DMS79 (cell line): ENCODE measurements around the gene PCSK7.
"Not testable (repeated sequence)": the region's sequence is repeated elsewhere in the genome, so short reads cannot be mapped to it uniquely, and the experiment has no call there.

ENCODE experiments used
- DNase-seq: peaks from one replicate; lab custom pipeline; 2025; lab: John Stamatoyannopoulos, UW

The PCSK7 gene

DNA sequence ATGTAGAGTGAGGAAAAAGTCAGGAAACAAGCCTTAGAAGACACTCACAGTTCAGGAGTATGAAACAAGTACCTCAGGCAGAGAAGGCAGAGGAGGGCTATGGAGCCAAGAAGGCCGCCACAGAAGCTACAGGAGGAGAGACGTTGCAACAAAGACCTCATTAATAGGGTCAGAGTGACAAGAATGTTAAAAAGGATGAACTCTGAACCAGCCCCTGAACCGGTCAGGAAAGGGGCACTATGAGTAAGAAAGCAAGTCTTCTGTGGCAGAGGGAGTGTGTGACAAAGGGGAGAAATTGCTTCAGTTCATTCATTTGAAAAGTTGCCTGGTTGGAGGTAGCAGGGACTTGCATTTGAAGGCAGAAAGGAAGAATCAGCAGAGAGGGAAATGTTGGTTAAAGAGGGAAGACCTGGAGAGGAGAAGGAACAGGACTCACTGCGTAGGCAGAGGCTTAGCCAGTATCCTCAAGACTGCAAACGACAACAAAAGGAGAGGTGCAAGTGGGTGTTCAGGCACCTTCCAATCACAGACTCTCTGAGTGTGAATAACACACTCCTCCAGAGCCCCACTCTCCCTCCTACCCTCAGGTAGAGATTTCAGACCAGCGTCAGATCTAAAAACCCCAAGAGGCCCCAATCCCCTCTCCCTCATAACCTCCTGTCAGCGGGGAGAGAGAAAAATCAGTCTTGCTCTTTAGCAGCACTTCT is 17.3 kb downstream of the PCSK7 start:
- DNase-seq = no peak

DNA sequence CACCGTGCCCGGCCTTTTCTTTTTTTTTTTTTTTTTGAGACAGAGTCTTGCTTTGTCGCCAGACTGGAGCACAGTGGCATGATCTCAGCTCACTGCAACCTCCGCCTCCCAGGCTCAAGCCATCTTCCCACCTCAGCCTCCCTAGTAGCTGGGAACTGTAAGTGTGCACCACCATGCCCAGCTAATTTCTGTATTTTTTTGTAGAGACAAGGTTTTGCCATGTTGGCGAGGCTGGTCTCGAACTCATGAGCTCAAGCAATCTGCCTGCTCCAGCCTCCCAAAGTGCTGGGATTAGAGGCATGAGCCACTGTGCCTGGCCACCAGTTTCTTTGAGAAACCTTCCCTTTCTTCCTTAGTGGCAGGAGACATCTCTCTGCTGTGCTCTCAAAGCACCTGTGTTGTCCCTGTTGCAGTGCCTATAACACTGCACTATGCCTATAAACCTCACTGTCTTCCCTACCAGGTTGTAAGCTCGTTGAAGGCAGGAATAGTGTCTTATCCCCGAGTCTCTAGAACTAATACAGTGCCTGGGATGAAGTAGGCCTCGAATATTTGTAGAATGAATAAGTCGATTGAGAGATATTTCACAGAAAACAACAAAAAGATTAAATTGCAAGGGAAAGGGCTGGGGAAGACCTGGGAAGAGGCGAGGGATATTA is 19.0 kb downstream of the PCSK7 start:
- no peak for DNase-seq

DNA sequence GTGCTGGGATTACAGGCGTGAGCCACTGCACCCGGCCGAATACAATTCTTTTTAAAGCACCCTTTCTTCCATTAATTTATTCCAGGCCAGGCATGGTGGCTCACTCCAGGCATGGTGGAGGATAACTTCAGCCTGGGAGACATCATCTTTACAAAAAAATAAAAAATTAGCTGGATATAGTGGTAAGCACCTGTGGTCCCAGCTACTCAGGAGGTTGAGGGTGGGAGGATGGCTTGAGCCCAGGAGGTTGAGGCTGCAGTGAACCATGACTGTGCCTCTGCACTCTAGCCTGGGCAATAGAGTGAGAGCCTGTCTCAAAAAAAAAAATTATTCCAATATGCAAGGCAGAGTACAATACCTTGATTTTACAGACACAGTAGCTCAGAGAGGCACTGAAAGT is 21.3 kb downstream of the PCSK7 start:
- DNase-seq = no peak

DNA sequence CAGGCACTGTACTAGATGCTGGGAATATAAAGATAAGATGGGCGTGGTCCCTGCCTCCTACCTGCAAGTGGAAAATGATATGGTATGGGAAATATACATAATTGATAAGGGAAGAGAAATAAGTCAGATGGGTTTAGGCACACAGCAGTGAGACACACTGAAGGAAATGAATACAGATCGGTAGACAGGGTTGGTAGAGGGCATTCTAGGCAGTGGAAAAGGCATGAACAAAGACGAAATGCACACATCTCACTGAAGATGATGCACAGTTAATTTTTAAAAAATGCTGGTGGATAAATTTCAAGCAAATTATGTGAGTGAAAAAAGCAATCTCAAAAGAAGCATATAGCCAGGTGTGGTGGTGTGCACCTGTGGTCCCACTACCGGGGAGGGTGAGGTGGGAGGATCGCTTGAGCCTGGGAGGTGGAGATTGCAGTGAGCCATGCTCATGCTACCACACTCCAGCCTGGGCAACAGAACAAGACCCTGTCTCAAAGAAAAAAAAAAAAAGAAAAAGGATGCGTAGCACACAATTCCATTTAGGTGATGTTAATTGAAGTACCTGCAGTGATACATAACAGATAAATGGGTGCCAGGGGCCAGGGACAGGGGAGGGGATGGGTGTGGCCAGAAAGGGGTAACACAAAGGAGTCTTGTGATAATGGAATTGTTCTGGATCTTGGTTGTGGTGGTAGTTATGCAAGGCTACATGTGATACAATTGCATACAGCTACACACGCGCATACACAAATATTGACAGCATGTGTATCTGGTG is 22.3 kb downstream of the PCSK7 start:
- DNase-seq = not testable (repeated sequence)

DNA sequence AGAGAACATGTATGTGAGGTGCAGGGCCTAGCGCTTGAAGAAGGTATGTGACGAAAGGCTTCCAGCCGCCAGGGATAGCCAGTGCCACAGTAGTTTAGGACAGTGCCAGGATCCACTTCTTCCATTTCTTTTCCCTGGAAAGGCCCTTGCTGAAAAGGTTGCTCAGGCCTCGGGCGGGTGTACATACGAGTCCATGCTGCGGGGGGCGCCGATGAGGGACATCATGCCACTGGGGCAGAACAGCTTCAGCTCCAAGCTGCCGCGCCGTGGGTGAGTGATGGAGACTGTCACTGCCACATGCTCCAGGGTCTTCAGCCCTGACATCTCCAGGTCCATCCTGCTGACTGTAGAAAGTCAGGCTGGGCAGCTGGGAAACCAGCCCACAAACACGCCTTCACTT is 23.2 kb downstream of the PCSK7 start:
- DNase-seq = not testable (repeated sequence)

DNA sequence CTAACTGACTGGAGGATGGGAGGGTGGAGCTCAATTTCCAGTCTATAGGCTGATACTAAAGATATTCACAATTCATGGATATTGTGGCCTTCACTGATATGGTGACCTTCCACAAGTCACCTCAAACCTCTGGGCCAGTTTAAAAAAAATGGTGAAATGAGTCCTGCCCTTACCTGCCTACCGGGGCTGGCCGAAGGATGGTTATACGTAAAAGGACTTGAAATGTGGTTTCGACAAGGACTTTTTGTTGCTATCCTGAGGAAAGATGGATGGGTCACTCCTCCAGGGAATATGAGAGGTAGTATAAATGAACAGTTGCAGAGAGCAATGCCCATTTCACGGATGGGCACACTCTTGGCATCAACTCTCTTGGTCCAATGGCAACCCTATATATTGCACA is 24.4 kb downstream of the PCSK7 start:
- not testable (repeated sequence) for DNase-seq

DNA sequence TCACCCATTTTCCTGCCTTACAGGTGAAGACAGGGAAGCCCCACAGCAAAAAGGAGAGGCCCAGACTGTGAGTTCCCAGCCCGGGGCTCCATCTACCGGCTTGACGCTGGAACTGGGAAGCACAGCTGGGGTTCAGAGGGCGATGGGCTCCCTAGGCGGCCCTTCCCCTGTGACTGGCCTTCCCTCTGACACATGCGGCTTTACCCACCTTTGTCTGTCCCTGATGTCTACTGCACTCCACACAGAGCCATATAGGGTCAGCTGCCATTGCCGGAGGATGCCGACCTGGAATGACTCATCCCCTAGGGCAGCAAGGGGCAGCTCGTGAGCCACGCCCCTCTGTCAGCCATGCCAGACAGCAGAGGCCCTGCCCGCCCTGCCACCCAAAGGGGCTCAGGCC is 25.0 kb downstream of the PCSK7 start:
- not testable (repeated sequence) for DNase-seq

DNA sequence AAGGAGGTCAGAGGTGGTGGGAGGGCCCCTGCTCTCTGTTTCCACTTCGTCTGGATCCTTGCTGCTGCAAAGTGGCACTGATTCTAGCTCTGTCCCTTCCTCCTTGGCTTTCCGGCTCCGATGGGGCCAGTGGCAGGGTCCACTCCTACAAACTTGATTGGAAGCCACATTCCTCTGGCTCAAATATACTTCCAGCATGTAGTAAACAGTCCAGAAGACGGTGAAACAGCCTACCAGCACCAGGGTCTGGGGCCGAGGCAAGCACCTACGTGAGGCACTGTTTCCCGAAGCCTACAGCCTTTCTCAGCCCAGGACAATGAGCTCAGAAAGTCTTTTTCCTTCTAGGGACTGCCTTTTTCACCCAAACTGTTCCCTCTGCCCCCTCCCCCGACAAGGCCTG is 25.8 kb downstream of the PCSK7 start:
- DNase-seq = not testable (repeated sequence)

DNA sequence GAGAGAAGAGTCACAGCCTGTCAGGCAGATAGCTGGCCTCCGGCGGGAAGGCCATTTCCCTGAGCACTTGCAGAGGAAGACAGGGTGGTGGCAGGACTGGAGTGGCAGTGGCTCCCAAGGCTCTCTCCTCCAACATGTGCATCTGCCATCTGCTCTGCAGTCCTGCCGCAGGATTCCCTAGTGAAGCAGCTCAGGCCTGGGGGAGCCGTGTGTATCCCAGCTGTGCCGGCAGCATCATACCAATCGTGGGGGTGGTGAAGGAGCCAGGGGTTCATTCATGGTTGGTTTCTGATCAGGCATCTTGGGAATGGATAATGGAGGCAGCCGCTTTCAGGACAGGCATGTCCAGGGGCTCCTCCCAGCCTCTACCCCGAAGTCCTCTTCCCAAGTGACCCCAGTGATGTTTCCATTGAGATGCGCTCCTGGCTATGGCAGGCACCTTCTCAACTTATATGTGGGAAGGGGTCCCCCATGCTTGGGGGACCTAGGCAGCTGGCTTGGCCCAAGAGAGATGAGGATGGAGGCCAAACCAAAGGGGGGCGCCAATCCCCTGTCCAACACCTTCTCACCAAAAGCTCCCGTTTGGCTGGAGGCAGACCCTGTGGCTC is 26.6 kb downstream of the PCSK7 start:
- no peak for DNase-seq

DNA sequence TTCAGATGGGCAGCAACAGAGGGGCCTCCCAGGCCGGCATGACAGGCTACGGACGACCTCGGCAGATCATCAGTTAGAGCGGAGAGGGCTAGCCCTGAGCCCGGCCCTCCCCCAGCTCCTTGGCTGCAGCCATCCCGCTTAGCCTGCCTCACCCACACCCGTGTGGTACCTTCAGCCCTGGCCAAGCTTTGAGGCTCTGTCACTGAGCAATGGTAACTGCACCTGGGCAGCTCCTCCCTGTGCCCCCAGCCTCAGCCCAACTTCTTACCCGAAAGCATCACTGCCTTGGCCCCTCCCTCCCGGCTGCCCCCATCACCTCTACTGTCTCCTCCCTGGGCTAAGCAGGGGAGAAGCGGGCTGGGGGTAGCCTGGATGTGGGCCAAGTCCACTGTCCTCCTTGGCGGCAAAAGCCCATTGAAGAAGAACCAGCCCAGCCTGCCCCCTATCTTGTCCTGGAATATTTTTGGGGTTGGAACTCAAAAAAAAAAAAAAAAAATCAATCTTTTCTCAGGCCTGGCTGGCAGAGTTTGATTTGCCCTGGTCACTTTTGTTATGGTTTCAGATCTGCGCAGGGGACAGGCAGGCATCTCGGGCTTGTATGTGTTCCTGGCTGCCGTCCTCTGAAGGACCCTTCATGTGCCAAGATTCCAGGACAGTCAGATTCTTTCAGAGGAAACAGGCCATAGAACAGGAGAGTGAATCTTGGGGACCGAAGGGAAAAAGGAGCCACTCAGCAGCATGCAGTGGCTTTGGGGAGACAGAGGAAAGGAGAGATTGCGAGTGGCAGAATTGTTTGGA is 27.4 kb downstream of the PCSK7 start:
- no peak for DNase-seq

DNA sequence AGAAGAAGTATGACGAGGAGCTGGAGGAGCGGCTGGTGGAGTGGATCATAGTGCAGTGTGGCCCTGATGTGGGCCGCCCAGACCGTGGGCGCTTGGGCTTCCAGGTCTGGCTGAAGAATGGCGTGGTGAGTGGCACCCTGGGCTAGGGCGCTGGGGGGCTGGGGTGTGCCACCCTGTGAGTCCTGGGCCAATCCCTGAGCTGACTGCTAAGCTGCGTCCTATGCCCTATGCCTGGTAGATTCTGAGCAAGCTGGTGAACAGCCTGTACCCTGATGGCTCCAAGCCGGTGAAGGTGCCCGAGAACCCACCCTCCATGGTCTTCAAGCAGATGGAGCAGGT is 28.8 kb downstream of the PCSK7 start:
- no peak for DNase-seq

DNA sequence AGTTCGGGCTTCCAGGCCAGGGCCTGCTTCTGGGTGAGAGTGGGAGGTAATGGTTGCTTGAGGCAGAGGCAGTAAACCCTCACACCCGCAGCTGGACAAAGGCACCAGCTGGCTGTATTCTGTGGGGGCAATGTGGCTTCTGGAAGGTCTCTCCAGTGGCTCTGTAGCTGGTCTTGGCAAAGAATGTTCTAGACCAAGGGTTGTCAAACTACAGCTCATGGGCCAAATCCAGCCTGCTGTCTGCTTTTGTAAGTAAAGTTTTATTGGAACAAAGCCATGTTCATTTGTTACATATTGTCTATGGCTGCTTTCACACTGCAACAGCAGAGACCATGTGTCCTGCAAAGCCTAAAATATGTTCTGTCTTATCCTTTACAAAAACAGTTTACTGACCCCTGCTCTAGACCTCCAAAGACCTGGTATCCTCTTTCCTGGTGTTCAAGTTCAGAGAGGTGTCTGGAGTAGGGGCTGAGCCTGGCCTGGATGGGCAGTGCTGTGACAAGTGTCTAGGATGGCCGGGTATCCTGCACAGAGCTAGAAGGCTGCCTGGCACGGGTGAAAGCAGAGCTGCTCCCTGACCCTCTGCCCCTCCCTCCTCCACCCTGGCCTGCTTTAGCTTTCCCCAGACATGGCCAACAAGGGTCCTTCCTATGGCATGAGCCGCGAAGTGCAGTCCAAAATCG is 29.3 kb downstream of the PCSK7 start:
- DNase-seq = no peak

DNA sequence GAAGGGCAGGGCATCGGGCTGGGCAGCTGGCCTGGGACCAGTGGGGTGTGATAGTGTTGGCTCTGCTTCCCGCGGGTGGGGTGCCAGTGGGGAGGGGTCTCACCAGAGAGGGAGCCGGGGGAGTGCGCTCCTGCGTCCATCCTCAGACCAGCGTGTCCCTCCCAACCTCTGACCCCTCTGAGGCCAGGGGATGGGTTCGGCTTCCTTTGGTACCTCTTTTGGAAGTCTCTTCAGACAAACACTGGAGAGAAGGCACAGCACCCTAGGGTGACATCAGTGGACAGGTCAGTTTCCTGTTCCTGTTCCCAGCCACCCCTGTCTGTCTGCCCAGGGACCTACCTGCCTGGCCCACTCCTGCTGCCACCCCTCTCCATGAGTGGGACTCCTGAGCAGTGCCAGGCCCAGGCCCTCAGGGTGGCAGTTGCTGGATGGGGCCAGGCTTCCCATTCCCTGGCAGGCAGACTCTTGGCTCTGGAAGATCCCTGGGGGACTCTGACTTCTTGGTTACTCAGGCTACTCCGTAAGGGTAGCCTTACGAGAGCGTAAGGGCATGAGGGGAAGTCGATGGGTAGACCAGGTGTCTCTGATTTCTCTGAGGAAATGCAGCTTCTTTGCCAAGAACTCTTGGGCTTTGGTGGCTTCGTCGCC is 30.1 kb downstream of the PCSK7 start:
- no peak for DNase-seq

DNA sequence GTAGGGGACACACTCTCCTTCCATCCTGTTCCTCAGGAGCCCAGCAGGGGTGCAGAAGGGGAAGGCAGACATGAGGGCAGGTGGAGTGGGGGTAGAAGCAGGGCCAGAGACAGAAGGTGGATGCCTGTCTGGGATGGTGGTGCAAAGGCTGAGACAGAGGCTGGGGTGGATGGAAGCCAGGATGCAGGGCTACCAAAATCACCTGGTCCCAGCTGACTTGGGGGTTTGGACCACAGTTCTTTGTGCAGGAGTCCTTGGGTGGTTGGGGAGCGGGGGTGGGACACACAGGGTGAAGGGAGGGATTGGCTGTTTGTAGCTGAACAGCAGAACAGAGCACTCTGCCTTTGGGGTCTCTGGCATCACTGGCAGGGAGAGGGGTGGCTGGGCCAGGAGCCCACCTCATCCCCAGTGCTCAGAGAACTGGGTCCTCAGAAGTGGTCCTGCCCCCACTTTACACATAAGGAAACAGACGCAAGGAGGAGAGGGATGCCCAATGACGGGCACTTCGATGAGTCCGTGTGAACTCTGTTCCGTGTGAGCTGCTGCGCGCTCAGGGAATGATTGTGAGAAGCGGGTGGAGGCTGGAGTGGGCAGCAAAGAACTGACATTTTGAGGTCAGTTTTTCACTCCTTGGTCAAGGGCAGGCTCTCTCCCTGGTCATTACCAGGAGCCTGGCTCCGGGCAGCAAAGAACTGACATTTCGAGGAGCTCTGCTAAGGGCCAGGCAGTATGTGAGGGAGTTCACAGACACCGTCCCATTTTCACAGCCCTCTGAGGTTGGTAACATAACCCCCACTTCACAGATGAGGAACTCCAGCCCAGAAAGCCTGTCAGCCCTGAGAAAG is 30.8 kb downstream of the PCSK7 start:
- DNase-seq = no peak

DNA sequence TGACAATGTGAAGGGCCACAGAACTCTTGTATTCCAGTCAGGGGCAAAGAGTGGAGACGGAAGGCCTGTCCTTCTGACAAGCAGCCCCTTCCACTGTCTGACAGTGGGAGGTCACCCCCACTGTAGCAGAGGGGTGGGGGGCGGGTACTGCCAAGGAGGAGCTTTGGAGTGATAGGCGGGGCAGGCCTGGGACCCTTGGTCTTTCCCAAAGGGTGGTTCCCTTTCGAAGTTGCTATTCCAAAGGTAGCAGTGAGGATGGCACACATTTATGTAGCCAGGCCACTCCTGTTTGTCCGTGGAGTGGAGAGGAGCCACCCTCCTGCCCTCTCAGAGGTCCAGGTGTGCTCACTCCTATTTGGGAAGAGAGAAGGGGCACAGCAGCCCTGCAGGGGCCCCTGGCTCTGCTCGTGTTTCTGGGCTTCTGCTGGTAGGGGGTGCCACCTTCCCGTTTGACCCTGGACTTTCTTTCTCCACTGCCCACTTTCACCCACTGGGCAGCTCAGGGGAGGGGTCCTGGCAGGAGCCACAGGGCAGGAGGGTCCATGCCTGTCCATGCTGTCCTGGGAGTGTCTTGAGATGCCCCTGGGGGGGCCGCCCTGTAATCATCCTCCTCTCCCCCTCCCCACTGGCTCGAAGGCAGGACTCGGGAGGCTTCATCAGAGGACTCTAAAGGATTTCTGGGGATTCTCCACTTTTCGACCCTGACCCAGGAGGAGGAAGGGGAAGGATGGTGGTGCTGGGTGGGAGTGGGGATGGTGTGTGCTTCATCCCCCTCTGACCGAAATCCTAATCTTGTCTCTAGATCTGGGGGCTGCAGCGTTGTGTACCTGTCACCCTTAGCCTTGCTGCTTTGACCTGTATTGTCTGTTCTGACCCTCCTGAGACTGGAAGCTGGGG is 31.7 kb downstream of the PCSK7 start:
- no peak for DNase-seq

DNA sequence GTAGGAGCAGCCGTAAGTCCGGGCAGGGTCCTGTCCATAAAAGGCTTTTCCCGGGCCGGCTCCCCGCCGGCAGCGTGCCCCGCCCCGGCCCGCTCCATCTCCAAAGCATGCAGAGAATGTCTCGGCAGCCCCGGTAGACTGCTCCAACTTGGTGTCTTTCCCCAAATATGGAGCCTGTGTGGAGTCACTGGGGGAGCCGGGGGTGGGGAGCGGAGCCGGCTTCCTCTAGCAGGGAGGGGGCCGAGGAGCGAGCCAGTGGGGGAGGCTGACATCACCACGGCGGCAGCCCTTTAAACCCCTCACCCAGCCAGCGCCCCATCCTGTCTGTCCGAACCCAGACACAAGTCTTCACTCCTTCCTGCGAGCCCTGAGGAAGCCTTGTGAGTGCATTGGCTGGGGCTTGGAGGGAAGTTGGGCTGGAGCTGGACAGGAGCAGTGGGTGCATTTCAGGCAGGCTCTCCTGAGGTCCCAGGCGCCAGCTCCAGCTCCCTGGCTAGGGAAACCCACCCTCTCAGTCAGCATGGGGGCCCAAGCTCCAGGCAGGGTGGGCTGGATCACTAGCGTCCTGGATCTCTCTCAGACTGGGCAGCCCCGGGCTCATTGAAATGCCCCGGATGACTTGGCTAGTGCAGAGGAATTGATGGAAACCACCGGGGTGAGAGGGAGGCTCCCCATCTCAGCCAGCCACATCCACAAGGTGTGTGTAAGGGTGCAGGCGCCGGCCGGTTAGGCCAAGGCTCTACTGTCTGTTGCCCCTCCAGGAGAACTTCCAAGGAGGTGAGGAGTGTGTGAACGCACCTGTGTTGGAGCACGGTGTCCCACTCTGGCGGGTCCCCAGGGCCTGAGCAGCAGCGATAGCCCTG is 32.6 kb downstream of the PCSK7 start, which contains the start of gene TAGLN:
Gene TAGLN, plus strand, starts transcription at position 318 of the 863 bp plus-strand sequence. CDS start 3,644 bp downstream, outside the sequence.
- DNase-seq = no peak

DNA sequence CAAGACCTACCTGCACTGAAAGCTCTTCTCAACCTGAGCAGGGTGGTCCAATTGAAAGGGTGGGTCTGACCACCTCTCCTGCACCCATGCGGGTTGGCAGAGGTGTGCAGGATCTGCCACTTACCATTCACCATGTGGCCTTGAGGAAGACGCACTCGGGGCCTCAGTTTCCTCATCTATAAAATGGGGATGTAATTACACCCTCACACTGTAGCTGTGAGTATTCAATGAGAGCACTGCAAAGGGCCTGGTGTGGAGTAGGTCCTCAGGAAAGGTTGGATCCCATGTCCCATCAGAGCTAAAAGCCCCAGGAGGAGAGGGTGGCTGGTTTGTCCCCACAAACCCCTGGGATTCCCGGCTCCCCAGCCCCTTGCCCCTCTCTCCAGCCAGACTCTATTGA is 33.3 kb downstream of the PCSK7 start:
- DNase-seq = no peak
